ENCODE data around the gene OVAAL. TPM values are rescaled to one million over a fixed set of nuclear protein-coding genes. Genes with fewer than 3 reads are reported as not detected.

Gene OVAAL
- total RNA-seq, 2 donors from 2014 or later: not detected

DNA sequence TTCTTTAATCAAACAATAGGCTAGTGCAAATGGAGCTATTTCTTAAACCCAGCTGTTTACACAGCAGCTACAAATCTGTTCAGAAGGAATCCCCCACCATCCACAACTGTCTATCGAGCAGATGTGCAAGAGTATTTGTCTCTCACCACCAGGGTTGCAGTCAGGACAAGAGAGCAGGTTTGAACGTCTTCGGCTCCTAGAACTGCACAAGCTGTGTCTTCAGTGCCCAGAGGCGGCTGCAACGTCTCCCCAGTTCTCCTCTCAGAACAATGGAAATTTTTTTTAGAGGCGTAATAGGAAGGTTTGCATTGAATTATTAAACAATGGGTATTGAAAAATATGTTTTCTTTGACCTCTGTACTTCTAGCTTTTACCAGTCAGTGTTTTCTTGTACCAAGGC lies 7.3 kb downstream of the OVAAL start:
- intact Hi-C loops (cut with DNase I): no loop called here
- Histone ChIP-seq H3K9me3 (no peaks in the 10 kb centered on the region), H3K9ac (ENCODE audit: low read depth in 2 of 2, low read length in 2 of 2) (no peak overlapping the region), H3K27me3 (no peaks in the 10 kb centered on the region), H3K27ac (no peak overlapping the region), H3K36me3 (no peaks in the 10 kb centered on the region), H3K4me1 (no peaks in the 10 kb centered on the region), H3K4me3 (no peak overlapping the region)
- no peak for DNase-seq
- TF ChIP-seq, protein P1, sequence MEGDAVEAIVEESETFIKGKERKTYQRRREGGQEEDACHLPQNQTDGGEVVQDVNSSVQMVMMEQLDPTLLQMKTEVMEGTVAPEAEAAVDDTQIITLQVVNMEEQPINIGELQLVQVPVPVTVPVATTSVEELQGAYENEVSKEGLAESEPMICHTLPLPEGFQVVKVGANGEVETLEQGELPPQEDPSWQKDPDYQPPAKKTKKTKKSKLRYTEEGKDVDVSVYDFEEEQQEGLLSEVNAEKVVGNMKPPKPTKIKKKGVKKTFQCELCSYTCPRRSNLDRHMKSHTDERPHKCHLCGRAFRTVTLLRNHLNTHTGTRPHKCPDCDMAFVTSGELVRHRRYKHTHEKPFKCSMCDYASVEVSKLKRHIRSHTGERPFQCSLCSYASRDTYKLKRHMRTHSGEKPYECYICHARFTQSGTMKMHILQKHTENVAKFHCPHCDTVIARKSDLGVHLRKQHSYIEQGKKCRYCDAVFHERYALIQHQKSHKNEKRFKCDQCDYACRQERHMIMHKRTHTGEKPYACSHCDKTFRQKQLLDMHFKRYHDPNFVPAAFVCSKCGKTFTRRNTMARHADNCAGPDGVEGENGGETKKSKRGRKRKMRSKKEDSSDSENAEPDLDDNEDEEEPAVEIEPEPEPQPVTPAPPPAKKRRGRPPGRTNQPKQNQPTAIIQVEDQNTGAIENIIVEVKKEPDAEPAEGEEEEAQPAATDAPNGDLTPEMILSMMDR (IDR thresholded peaks at IDR 0.05): no peak

DNA sequence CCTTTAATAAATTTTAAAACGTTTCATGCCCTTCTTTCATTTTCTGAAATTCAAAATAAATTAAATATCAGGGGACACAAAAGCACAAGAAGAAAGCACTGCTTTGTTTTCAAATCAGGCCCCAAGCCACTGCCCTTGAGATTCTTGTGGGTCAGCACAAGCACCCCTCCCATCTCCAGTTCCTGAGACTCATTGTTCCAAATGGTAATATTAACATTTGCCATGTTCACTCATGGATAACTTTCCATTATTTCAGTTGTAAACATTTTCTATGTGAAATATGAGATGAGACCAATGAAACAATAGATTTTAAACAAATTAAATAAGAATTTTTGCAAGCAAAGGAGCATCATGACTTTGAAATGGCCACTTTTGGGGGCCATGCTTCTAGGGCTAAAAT lies 7.7 kb downstream of the OVAAL start:
- TF ChIP-seq, protein P1 (IDR thresholded peaks at IDR 0.05): no peak
- no peak overlapping the region for H3K27ac ChIP-seq
- no peak overlapping the region for H3K9ac ChIP-seq (ENCODE audit: low read depth in 2 of 2, low read length in 2 of 2)
- DNase-seq: no peak
- no peaks in the 10 kb centered on the region for H3K36me3 ChIP-seq
- H3K4me1 ChIP-seq: no peaks in the 10 kb centered on the region
- H3K27me3 ChIP-seq: no peaks in the 10 kb centered on the region
- no peak overlapping the region for H3K4me3 ChIP-seq
- H3K9me3 ChIP-seq: no peaks in the 10 kb centered on the region
- intact Hi-C loops (cut with DNase I): no loop called here

DNA sequence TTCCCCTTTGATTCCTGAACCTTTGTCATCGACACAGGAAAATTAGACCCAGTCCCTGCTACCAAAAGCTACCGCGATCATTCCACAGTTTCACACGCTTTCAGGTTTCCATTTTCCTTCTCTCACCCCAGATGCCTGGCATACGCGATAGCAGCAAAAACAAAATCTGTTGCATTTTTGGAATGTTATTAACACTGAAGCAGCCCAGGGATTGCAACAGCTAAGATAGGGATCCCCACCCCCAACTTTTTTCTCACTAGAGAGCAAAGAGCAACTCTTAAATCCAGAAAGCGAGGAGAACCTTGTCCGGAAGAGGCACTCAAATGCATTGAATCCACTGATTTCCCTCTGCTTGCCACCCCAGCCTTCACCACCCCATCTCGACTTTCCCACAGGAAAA lies 8.9 kb downstream of the OVAAL start:
- TF ChIP-seq, protein P1 (IDR thresholded peaks at IDR 0.05): no peak
- H3K9ac ChIP-seq (ENCODE audit: low read depth in 2 of 2, low read length in 2 of 2): no peak overlapping the region
- no peak for DNase-seq
- H3K4me1 ChIP-seq: no peaks in the 10 kb centered on the region
- H3K27me3 ChIP-seq: no peaks in the 10 kb centered on the region
- no peak overlapping the region for H3K27ac ChIP-seq
- intact Hi-C loops (cut with DNase I): no loop called here
- H3K4me3 ChIP-seq: no peak overlapping the region
- no peaks in the 10 kb centered on the region for H3K9me3 ChIP-seq
- H3K36me3 ChIP-seq: no peaks in the 10 kb centered on the region

DNA sequence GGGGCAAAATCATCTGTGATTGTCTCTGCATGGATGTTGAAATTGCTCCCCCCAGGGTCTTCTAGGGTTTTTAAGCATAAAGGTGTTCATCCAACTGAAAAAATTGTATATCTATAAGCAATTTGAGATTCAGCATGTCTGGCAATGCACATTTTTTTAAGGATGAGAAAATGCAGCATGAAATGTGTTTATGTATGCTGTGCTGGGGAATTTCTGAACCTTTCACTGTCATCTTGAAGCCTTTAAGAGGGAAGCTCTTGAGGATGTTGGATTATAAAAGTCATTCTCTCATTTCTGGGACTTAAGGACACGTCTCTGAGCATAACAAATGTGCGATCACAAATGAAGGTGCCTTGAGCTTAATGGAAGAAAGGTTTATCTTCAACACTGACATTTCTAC lies 9.4 kb downstream of the OVAAL start:
- TF ChIP-seq, protein P1 (IDR thresholded peaks at IDR 0.05): no peak
- H3K9ac ChIP-seq (ENCODE audit: low read depth in 2 of 2, low read length in 2 of 2): no peak overlapping the region
- no peaks in the 10 kb centered on the region for H3K27me3 ChIP-seq
- no peaks in the 10 kb centered on the region for H3K4me1 ChIP-seq
- intact Hi-C loops (cut with DNase I): no loop called here
- H3K27ac ChIP-seq: no peak overlapping the region
- H3K36me3 ChIP-seq: no peaks in the 10 kb centered on the region
- DNase-seq: no peak
- H3K4me3 ChIP-seq: no peak overlapping the region
- H3K9me3 ChIP-seq: no peaks in the 10 kb centered on the region

DNA sequence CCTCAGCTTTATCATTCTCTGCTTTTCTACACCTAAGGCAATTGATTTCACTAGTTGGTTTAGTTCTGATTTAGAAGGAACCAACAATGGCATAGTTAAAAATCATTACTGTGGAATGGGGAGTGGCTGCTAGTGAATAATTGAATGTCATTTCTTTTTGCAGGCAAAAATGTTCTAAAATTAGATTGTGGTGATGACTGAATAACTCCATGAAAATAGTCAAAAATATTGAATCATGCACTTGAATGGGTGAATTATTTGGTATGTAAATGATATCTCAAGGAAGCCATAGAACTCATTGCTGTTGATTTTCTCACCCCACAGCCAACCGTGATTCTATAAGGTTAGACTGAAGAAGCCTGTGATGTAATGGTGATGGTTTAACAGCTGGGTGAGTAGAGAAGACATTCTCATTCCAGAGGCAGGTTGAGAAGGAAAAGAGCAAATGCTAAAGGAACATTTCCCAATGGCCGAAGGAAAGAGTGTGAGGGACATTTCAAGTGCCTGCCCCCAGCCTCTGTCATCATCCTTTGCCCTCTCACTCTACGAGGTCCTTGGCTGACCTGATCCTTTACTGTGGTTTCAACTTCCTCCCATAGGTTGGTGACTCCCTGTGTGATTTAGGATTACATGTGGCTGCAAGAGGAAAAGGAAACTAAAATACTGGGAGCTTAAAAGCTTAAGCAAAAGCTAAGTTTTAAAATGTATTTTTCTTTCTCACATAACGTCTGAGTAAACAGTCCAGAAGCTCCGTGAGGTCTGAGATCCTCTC lies 12.5 kb downstream of the OVAAL start:
- H3K4me1 ChIP-seq: no peaks in the 10 kb centered on the region
- H3K27ac ChIP-seq: no peak overlapping the region
- no peaks in the 10 kb centered on the region for H3K9me3 ChIP-seq
- no peaks in the 10 kb centered on the region for H3K36me3 ChIP-seq
- TF ChIP-seq, protein P1 (IDR thresholded peaks at IDR 0.05): no peak
- no peak for DNase-seq
- no peaks in the 10 kb centered on the region for H3K27me3 ChIP-seq
- intact Hi-C loops (cut with DNase I): no loop called here
- no peak overlapping the region for H3K9ac ChIP-seq (ENCODE audit: low read depth in 2 of 2, low read length in 2 of 2)
- no peak overlapping the region for H3K4me3 ChIP-seq
